Stimulated activated naive CD4-positive, alpha-beta T cell (primary cell): ENCODE data around the gene ST6GALNAC5.
"Not testable (repeated sequence)": the region's sequence is repeated elsewhere in the genome, so short reads cannot be mapped to it uniquely, and the experiment has no call there.

Experiments used
- DNase-seq, 6 experiments: peaks; one replicate each; lab custom pipeline; 2025; lab: John Stamatoyannopoulos, UW

ST6GALNAC5 gene

DNA sequence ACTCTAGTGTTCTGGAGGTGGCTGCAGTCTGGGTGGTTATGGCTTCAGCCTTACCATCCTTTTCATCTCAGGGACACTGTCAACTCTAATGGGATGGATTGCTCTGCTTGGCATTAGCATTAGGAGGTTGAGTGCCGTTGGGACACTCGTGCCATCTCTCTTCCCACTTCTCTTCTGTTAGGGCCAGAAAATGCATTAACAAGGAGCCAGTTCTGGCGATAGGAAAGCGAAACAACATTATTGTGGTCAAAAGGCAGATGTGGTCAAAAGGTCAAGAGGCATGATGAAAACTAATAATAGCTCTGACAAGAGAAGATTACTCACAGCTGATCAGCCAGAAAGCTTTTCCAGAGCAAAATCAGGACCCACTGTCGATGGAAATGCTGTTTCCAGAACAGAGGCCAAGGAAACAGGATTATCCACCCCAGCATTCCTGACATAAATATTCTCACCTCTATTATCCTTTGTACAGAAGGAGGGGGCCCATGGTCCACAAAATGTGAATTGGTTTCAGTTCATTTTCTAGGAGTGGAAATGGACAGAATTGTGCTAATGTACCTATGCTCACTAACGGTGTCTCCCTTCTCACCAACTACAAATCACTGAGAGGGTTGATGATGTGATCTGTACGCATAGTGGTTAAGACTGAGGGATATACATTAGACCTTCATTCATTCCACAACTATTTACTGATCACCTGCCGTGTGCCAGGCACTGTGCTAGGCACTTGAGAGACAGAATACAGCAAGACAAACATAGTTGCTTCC is 72.0 kb downstream of the ST6GALNAC5 start:
- DNase-seq, result no peak

DNA sequence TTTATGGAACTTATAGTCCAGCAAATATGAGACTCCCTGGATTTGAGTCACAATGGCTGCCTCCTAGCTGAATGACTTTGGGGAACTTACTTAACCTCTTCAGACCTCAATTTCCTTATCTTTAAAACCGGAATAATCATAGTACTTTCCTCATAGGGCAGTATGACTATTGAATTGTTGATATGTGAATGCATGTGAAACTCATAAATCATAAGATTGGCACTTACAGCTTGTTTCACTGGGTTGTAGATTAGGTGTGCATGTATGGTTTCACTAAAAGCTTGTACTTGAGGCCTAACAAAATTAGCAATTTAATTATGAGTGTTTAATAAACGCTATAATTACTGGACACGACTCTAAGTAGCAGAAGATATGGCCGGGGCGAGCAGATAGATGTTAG is 72.5 kb downstream of the ST6GALNAC5 start:
- DNase-seq, result no peak

DNA sequence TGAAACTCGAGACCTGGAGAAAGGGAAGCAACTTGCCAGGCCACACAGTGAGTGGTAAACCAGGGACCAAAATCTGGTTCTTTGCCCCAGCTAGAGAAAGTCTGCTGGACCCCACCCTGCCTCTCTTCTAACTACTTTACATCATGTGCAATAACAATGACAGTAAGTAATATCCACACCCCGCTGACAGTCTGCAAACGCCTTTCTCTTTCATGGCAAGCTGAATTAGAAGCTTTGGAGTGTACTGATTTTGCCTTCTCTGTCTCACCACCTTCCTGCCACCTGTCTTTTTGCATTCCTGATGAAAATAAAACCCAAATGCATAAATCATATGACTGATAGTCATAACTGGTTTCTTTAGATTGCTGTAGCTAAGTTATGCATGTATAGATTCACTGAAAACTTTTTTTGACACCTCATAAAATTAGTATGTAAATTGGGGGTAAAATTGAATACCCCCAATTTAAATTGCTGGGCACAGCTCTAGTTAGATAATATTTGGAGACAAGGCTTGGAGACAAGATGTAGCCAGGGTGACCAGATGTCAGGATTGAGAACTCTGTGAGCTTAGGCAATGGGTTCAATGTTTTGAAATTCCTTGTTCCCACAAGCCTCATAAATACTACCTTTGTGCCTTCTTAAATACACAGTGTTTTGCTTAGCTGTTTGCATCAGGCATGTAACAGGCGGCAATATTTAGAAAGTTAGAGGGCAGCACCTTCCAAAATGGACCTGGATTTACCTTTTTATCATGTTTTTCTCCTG is 73.5 kb downstream of the ST6GALNAC5 start:
- DNase-seq, result no peak

- DNase-seq, result no peak
These were observed 75.3 kb downstream of the ST6GALNAC5 start for GRCh38 chr1:76942549-76942948.

DNA sequence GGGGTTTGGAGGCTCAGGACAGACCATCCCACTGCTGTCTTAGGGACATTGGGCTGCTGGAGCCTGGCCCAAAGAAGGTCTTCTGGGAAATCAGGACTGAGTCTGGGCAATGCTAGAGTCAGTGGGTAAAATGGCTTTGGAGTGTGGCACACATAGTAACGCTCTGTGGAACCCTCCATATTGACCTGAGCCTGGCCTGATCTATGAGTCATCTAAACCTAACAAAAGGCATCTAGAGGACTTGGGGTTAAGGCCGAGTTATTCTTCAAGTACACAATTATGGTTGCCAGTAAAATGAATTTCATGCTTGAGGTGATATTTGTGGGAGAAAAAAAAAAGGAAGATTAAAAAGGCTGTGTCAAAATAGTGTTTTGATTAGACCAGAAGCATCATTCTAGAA is 77.7 kb downstream of the ST6GALNAC5 start:
- DNase-seq, result no peak

GRCh38 chr1:76948846-76949245 is 81.6 kb downstream of the ST6GALNAC5 start:
- no peak for DNase-seq

DNA sequence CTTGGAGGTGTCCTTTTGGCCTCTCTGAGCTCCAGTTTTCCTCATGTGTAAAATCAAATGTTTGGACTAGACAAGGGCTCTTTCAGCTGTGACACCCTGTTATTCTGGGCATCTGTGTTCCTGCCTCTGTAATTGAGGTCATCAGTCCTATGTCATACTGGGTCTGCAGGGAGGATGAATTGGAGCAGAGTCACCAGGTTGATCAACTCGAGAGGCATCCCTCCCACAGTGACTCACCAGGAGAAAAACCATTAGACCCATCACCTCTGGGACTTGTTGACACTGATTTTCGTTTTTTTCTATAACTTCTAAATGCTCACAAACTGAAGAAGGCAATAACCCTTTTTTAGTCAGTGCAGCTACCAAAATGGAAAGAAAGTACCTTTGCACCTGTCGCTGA is 82.2 kb downstream of the ST6GALNAC5 start:
- DNase-seq, result no peak

- DNase-seq, result no peak
These were observed 83.0 kb downstream of the ST6GALNAC5 start for GRCh38 chr1:76950306-76950705.

DNA sequence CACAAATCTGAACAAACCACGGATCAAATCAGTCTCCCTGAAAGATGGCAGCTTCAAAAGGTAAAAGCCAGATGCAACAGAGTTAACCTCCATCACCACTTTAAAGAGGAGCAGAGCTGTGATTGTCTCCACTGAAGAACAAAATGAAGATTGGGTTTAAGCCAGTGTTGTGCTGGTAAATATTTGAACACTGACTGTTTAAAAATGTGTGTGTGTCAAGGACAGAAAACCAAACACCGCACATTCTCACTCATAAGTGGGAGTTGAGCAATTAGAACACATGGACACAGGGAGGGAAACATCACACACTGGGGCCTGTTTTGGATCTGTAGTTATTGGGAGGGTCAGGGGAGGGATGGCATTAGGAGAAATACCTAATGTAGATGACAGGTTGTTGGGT is 83.9 kb downstream of the ST6GALNAC5 start:
- DNase-seq, result no peak

DNA sequence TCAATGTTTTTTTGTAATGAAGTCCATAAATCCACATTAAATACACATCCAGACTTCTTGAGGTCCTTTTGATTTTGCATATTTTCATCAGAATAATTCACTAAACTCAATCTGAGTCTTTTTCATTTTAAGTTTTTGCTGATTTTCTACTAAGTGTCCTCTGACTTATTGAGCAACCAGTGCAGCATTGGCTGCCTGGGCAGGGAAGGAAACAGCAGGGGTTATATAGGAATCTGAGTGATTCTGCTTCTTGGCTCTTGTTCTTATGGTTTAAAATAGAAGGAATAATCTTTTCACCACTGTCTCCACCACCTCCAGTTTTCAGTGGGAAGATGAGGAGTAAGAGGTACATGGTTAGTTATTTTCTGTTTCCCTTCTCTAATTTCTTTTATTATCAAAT is 88.4 kb downstream of the ST6GALNAC5 start:
- no peak for DNase-seq

- DNase-seq, result no peak
These were observed 90.7 kb downstream of the ST6GALNAC5 start for GRCh38 chr1:76957961-76958360.

GRCh38 chr1:76958828-76959227 is 91.5 kb downstream of the ST6GALNAC5 start:
- DNase-seq, result no peak

GRCh38 chr1:76959556-76959955 is 92.3 kb downstream of the ST6GALNAC5 start:
- DNase-seq, result no peak

- no peak for DNase-seq
These were observed 94.0 kb downstream of the ST6GALNAC5 start for GRCh38 chr1:76961181-76961819.

GRCh38 chr1:76961820-76962207 is 94.5 kb downstream of the ST6GALNAC5 start:
- DNase-seq, result no peak

- not testable (repeated sequence) for DNase-seq
These were observed 114.0 kb downstream of the ST6GALNAC5 start for GRCh38 chr1:76981267-76981666.

- DNase-seq, result no peak
These were observed 122.7 kb downstream of the ST6GALNAC5 start for GRCh38 chr1:76989976-76990375.

DNA sequence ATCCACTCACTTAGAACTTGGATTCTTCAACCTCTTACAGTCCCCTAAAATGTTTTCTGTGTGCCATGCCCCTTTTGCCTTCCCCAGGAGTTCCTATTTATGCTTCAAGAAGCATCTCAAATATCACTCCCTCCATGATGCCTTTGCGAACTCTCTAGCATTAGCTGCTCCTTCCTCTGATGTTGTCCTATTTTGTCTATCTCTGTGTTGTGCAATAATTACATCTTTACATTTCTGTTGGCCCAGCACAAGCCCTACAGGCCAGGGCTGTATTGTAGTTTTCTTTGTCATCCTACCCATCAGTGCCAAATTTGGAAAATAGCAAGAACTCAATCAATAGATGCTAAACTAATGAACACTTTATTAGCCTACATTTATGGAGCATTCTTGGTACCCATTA is 125.8 kb downstream of the ST6GALNAC5 start:
- no peak for DNase-seq

DNA sequence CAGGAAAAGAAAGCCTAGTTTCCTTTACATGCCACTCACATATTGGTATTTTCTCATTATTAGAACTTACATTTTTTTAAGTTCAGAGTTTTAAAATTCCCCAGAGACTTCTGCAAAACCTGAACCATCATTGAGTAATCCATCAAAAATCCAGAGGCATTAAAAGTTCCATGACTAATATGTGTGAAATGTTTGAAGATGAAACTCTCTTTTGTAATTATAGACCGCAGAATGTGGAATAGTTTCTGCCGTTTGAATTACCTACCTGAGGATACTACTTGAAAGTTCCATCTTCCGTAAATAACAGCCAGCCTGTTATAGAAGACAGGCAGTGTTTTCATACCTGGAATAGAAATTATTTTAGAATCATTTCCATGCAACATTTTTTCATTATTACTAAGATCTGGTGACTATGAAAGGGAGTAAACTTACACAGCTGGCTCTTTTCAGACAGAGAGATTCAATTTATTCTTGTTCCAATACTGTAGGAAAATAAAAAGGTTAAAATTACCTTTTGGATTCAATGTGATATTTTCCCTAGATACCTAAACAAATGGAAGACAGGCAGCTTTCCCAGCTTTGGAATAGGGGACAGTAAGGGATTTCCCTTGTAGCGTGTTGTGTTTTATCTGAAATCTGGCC is 131.4 kb downstream of the ST6GALNAC5 start:
- no peak for DNase-seq

DNA sequence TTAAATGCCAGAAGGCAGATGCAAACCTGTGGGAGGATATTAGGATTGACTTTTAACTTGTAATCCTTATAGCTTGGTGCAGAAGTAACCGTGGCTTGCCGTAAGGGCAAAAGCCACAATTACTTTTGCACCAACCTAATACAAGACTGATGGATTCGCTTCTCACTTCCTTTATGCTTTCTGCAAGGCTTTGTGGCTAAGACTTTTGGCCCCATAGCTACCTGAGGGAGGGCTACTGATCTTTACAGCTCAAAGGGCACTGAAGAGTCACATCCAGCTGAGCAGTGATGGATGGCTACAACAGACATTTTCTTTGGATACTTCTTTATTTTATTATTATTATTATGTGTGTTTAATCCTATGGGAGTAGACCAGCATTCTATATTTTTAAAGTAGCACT is 140.4 kb downstream of the ST6GALNAC5 start:
- DNase-seq, result no peak

DNA sequence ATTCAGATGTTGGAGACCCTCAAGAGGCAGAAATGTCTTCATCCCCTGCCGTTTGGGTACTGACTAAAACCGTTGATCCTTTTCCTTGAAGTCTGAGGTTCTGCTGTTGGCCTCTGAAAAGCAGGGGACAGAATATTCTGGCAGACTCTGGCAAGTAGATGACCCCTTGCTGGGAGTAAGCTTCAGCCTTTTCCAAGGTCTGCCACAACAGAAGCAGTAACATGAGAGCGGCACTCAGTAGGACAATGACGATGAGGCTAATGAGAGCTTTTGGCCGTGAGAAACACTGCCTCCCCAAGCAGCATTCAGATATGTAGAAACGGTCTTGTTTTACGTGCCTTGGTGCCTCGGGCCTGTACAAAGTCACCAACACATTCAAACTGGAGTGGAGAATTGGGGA is 143.7 kb downstream of the ST6GALNAC5 start:
- DNase-seq, result no peak

- no peak for DNase-seq
These were observed 144.8 kb downstream of the ST6GALNAC5 start for GRCh38 chr1:77012066-77012465.
